Activated naive CD4-positive, alpha-beta T cell (primary cell): ENCODE measurements around the gene KCNAB1.

ENCODE experiments used
- DNase-seq, 4 experiments: peaks; one replicate each; lab custom pipeline; 2025; lab: John Stamatoyannopoulos, UW

Gene KCNAB1

DNA sequence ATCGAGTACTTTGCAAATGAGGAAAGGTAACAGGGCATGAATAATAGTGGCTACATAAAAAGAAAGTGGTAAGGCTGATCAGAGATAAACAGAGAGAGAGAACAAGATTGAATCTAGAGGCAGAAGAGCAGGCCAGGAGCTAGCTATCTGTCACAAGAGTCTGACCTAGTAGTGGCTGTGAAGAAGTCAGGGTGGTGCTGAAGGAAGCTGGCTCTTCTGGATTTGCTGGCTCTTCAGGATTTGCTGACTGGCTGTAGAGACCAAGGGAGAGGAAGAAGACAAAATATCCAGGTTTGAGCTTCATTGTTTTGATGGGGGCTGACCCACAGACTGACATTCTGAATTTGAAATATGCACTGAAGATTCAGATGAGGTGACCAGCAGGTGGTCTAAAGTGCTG lies 292.2 kb downstream of the KCNAB1 start:
- no peak for DNase-seq

DNA sequence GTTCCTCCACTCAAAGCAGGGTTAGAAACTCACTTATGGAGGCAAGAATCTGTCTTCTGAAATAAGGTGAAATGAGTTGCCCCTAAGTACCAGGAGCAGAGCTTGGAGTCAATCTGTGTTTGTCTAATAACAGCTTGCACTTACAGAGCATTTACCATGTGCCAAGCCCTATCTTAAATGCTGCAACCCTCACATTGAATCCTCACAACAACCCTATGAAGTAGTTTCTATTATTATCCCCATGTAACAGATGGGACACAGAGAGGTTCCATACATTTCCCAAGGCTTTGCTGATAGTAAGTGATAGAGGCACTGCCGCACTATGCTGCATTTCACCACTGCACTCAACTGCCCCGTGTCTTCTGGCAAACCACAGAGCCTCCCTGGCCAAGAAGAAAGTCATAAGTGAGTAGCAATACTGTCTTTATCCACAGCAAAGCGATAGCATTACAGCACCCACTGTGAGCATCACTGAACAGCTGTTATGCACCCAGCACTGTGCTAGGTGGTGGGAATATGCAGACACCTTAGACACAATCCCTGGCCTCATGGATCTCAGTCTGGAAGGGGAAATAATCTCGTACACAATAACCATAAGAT lies 293.0 kb downstream of the KCNAB1 start:
- no peak for DNase-seq

DNA sequence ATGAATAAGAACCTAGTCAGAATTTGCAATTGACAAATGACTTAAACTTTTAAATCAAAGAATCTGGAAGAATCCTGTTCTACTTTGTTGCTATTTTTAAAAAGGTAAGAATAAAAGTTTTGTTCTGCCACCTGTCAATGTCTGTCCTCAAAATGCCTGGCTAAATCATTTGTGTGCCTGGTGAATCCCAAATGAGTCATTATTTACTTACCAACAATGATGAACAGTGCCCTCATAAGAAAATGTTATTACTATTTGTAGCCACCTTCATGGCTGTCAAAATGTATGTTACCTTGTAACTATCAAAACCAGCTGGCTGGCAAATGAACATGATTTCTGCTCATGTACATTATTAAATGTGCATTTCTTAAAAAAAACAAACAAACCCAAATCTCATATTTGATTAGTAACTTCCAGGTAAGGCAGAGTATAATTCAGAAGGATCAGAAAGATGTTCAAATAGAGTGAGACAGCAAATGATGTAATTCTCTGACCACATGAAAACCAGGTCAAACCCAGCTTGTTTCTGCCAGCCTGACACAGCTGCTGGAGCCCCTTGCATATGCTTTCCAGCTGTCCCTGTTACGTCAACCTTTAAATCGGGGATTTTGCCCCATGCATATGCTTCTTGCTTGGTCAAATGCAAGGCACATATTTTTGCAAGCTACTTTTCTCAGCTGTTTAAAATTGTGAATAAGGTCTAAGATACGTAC lies 296.6 kb downstream of the KCNAB1 start:
- DNase-seq, result no peak

DNA sequence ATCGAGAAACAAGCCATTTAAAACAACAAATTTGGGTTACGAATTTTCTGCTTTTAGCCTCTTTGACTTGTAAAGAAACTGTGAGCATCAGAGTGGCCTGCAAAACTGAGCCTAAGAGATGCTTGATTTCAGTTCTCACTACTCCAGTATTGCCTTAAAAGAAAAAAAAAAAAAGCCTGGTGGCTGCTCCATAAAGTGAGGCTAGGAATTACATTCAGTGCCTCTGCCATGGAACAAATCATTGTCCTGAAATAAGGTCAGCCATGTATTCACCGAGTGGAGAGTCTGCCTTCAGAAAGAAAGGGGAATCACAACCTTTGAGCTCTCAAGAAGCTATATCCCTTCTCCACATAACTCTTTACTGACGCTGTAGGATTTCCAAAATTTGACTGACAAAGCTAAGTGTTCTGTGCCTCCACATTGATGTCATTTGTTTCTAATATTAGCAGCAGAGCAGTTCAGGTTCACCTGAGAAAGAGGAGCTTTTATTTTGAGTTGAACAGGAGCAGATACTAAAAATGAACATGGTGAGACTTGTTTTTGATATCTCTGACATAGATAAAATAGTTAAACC lies 297.3 kb downstream of the KCNAB1 start:
- no peak for DNase-seq

DNA sequence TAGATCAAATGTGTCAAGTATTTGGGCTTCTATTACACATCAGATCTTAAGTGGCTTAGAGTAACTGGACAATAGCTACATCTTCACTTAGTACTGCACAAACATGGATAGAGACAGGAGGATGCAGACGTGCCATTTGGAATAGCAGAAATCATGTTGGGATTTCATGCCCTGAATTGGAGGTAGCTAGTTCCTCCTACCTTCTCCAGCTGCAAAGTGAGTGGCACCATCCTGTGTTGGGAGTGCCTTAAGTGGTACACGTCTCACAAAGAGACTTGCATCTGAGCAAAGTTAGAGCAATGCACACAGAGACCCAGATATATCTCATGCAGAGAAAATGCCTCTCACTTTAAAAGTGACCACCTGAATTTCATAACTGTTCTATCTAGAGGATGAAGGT lies 298.1 kb downstream of the KCNAB1 start:
- DNase-seq, result no peak

DNA sequence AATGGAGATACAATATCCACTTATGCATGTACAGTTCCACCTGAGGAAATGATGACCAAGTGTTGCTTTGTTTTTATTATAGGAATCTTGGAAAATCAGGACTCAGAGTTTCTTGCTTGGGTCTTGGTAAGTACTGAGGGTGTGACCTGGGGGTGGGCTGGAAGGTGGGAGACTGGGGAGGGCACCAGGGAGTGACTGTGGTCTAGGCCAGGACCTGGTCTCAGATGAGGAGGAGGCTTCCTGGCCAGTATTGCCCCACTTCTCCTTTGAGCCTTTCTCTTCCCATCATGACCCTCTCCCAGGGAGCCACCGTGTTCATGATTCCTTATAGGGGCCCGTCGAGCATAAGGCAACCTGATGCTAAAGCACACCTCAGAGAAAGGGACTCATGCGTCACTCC lies 301.2 kb downstream of the KCNAB1 start:
- DNase-seq, result no peak

DNA sequence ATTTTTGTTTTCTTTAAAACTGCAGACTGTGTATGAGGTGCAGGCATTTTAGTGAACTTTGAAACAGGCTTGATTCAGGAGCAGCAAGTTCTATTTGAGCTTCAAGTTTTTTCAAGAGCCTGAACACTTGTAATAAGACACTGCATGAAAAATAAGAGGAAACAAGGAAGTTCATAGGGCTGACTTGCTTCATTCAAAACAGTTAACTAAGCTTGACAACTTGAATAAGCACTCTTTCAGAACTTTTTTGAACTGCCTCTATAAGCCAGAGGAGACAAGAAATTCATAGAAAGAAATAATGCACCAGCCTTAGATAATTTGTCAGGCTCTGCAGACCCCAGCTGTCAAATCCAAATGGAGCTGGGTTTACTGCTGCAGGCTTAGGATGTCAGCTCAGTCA lies 304.4 kb downstream of the KCNAB1 start:
- no peak for DNase-seq

DNA sequence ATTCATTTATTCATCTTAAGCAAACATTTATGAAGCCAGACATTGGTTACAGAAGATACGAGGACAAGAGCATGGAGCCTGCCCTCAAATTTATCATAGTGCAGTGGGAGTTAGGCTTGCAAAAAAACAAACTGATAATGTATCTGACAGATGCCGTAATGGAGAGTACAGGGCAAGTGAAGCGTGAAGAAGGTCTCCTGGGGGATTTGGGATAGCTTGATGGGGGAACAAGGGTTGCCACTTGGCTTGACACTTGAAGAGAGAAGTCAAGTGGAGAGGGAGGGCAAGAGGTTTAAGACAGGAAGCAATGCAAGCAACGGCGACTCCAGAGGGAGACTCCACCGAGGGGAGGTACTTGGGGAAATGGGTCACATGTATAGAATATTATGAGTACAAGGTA lies 305.3 kb downstream of the KCNAB1 start:
- DNase-seq, result no peak

DNA sequence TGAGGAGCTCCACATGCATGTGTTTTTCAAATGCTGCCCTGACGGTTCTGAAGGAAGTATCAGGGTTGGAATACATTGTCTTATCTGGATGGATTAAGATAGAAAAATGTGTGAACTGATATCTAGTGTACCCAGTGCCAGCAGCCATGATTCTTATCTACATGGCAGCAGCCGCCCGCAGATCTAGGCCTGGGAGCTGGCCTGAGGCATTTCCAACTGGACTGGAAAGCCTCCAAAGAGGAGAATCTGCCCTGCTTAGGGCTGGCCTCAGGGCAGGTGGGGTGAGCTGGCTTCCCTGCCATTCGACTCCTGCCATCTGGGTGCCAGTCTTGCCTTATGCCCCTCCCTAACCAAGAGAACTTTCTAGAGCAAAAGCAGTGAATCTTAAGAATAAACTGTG lies 308.7 kb downstream of the KCNAB1 start:
- no peak for DNase-seq

DNA sequence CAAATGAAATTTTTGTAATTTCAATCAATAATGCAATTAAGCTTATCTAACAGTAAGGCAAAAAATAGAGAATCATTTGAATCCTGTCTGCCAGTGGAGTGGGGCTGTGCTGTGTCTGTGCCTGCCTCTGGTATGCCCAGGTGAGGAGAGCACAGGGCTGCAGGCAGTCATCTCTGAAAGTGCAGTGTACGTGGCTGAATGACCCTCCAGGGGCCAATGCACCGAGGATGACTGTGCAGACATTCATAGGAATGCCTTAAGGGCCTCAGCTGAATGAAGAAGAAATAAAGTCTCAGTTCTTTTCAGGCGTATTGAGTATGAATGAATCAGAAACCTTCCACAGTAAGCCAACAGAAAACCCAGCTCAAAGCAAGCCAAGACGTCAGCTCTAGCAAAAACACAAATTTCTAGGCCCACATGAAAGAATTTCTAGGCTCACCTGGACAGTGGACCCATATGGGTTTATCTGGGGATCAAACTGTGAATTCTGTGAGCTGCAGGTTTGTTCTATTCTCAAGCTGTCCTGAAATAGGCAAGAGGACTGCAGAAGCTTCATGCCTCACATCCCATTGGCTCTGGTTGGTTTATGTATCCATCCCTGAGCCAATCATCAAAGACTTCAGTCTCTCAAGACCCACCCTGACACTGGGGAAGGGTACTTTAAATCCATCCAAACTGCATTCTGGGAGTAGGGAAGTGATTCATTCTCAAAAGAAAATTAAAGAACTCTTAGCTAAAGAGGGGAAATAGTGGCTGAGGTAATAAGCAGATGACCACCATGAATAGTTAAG lies 311.2 kb downstream of the KCNAB1 start:
- no peak for DNase-seq

DNA sequence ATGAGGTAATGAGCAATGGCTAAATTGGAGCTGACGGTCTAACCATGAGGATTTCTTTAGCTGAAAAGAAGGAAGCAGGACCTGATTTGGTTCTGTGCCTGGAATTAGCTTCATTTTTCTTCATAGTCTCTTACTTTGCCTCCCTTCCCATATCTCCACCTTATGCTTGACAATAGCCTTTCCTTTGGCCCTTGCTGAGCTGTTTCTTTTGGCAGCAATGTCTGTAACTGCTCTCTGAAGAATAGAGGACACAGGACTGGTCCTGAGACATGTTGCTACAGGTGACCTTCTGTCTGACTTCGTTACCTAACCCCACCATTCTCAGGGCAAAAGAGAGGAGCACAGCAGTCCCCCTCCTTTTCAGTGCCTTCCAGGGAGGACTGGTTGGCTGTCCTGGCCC lies 312.2 kb downstream of the KCNAB1 start:
- DNase-seq, result no peak

DNA sequence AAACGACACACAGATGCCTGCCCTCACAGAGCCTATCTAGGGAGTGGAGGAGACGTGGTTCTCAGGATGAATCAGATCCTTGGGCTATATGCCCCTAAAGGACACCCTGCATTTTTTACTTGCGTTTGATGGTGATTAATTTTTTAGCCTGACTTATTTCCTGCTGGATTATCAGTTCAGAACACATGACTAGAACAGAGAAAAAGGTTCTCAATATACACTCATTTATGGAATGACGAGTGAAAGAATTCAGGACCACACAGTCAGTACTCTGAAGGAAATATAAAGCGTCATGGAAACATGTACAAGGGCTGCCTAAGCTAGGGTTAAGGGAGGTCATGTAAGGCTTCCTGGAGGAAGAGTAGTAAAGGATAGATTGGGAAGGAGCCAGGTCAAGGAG lies 312.8 kb downstream of the KCNAB1 start:
- DNase-seq, result no peak

DNA sequence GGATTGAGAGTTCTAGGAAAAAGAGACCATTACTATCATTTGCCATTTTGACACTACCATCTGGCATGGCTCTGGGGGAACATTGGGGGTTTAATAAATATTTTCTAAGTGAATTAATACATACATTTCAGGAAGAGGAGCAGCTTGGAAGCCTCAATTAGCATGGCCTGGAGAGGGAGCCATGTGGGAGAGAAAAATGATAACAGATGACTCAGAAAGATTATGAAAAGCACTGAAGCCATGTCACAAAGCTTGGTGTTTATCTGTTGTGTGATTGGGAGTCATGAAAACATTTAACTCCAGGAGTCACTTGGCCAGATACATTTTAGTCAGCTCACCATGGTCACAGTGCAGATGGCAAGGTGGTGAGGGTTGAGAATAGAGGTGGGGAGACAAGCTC lies 313.5 kb downstream of the KCNAB1 start:
- no peak for DNase-seq

DNA sequence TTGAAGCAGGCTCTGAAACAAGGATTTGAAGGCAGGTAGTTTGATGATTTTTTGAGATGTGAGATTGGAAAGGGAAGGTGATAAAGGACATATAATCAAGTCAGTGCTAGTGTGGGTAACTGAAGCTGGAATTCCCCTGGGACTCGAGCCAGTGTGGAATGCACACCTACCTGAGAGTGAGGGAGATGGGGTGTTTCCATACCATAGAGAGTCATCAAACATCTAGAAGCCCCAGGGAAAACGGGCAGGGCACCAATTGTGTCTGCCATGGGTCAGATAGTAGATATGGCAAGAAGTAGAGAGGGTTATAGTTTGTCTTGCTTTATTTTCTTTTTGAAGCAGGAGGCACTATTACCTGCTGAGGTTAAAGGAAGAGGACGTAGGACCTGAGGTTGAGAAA lies 314.5 kb downstream of the KCNAB1 start:
- no peak for DNase-seq

DNA sequence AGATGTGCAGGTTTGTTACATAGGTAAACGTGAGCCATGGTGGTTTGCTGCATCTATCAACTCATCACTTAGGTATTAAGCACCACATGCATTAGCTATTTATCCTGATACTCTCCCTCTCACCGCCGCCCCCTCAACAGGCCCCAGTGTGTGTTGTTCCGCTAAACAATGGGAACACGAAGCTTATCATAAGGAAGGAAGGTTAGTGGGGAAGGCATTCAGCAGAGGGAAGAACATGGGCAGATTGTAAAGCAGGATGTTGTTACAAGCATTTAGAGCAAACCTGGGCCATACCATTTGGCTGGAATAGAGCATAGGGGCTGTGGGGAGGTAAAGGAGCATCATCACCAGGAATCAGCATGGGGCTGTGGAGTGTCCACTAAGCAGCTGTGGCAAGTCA lies 322.7 kb downstream of the KCNAB1 start:
- DNase-seq, result no peak

DNA sequence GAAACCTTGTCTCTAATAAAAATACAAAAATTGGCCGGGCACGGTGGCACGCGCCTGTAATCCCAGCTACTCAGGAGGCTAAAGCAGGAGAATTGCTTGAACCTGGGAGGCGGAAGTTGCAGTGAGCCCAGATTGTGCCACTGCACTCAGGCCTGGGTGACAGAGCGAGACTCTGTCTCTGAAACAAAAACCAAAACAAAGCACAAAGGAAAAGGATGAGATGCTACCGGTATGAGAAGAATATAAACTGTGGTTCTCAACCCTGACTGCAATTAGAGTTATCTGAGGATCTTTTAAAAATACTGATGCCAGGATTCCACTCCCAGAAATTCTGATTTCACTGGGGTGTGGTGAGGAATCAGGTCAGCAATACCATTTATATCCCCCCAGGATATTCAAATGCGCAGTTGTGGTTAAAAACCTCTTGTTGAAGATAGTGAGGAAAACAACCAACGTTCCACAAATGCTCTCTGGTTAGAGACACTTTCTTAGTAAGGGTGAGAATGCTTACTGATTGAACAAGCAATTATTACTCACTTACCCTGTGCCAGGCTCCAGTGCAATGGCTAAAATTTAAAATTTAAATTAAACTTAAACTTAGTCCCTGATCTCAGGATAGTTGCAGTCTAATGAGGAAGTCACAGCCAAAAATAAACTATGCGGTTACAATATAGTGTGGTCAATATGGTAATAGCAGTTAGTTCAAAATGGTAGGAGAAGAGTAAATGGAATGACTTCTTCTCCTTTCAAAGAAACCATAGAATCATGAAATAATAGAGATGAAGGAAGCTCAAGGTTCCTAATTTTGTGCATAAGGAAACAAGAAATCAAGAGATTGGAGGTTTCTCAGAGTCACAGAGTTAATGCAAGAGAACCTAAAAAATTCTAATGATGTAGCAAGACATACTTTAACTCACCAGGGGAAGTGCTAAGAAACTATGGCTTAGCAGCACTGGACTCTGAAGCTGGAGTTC lies 325.0 kb downstream of the KCNAB1 start:
- DNase-seq, result no peak

DNA sequence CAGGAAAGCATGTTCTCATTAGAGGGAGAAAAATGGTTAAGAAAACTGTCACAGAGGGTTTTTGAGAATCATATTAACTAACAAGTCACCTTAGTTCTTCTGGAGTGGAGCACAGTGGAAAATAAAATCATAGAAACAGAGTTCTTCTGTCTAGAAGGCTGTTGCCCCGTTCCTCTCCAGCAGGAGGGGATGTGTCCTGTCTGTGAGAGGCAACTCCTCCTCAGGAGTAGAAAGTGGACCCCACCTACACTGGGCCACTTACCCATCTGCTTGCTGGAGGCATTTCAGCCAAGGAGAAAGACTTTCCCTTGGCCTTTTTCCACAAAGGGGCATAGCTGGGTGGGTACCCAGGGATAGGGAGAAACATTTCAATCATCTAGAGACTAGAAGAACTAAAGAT lies 327.9 kb downstream of the KCNAB1 start:
- peak in 1 of 4 experiments; percentile 6 for DNase-seq

DNA sequence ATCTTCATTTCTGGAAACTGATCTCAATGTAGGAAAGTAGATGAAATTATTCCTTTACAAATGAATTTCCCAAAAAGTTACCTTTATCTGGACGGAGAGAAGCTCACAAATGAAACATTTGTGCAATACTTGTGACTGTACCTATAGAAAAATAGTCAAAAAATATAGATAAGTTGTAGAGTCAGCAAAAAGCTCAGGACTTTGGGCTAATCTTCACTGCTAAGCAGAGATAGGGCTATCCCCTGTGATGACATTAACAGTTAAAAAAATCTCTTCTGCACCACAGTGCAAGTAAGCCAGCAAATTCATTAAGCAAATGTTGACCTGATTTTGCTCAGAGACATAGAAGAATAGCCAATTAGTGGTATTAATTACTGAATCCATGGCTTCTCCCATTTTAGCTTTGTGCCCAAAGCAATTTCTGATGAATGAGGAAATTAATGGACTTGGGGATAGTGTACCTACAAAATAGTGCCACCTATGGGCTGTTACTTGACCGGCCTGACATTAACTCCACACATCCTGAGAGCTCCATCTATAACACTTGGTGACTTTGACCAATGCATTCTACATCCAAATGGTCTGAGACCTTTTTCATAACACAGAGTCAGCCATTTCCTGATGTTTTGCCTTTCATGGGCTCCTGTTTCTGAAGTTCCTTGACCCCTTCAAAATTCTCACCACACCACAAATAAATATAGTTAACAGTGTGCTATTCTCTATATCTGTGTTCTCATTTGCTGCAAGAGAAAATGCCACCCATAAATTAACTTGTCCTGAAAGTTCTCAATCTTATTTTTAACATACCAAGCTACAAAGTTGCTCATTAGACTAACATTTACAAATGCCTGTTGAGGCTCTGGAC lies 329.6 kb downstream of the KCNAB1 start:
- DNase-seq, result no peak

DNA sequence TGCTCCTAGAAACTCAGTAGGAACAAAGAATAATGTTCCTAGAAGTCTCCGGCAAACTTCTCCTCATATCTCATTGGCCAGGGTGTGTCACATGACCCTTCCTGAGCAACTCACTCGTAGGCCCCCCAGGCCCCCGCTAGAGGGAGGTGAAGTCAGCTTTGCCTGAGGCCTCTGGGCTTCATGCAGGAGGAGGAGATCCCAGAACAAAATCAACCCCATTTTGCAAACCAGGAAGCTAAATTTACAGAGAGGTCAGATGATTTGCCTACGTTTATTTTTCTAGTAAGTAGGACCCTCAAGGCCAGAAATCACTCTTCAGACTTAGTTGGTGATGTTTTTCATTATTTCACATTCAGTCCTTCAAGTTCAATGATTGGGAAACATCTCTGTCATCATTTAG lies 335.5 kb downstream of the KCNAB1 start:
- DNase-seq, result no peak

DNA sequence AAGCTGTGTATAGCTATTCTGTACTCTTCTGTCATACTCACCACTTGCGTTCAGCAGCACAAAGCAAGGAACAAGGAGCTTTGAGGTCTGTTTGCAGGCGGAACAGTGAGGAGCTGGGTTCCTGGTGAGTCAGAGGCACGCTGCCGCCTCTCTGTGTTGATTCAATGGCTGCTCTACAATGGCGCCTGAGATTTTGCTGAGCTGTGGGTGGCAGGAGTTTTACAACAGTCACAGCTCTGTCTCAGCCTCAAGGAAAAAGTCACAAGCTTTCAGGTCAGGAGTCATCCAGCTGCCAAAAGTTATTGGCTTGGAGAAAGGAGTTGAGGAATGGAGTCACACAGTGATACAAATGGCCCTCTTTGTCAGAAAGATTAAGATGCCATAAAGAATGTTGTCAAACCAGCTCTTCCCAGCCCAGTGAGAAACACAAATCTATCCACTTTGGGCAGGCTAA lies 336.4 kb downstream of the KCNAB1 start:
- no peak for DNase-seq

DNA sequence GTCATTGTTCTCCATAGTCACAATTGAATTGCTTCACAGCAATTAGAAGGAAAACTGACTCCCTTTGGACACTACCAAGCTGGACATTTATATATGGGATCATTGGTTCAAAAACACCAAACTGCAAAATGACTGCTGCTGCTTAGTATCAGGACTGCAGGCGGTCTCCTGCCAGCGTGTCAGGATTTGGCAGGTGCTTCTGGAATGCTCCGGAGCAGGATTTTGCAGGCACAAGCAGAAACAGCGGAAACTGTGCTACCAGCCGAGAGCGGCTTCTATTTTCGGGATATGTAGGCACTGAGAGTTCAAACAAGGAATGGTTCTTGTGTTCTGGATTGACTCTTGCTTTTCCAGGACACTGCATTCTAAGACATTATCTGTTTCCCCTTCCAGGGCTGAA lies 339.1 kb downstream of the KCNAB1 start:
- DNase-seq, result no peak
